ENCODE data around the gene IL31RA.

DNA sequence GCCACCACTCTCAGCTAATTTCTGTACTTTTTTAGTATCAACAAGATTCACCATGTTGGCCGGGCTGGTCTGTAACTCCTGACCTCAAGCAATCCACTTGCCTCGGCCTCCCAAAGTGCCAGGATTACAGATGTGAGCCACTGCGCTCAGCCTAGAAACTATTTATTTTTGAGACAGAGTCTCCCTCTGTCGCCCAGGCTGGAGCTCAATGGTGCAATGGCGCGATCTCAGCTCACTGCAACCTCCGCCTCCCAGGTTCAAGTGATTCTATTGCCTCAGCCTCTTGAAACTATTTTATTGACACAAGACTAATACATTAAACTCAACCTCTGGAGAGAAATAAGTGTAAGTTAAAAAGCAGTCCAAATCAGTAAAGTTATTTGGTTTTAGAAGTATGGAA lies 109.6 kb downstream of the IL31RA start:
- TF ChIP-seq, protein P1, sequence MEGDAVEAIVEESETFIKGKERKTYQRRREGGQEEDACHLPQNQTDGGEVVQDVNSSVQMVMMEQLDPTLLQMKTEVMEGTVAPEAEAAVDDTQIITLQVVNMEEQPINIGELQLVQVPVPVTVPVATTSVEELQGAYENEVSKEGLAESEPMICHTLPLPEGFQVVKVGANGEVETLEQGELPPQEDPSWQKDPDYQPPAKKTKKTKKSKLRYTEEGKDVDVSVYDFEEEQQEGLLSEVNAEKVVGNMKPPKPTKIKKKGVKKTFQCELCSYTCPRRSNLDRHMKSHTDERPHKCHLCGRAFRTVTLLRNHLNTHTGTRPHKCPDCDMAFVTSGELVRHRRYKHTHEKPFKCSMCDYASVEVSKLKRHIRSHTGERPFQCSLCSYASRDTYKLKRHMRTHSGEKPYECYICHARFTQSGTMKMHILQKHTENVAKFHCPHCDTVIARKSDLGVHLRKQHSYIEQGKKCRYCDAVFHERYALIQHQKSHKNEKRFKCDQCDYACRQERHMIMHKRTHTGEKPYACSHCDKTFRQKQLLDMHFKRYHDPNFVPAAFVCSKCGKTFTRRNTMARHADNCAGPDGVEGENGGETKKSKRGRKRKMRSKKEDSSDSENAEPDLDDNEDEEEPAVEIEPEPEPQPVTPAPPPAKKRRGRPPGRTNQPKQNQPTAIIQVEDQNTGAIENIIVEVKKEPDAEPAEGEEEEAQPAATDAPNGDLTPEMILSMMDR (IDR thresholded peaks at IDR 0.05; ENCODE audit: low read depth, low read length): no peak
- no peak for TF ChIP-seq EZH2phosphoT487 (IDR thresholded peaks at IDR 0.05; ENCODE audit: low read depth)

Measured in OCI-LY3 (cell line).